HUES6 (cell line): ENCODE data around the gene STIL.
A peak's percentile ranks its signal among the peaks of the same experiment; 100 is the strongest.
"Not testable (repeated sequence)": the region's sequence is repeated elsewhere in the genome, so short reads cannot be mapped to it uniquely, and the experiment has no call there.

Experiments used
- H3K27ac ChIP-seq: 2 replicates; pipeline ENCODE4 v1.7.0; 2013; ENCODE audit warnings: low read depth, mild to moderate bottlenecking, low read length, inconsistent platforms
- H3K27me3 ChIP-seq: 2 replicates; pipeline ENCODE4 v1.6.1; 2013; ENCODE audit warnings: low read length; ENCODE audit not compliant: control insufficient read depth, insufficient read depth
- H3K36me3 ChIP-seq: 2 replicates; pipeline ENCODE4 v1.6.1; 2013; ENCODE audit warnings: low read length; ENCODE audit not compliant: control insufficient read depth, insufficient read depth
- H3K4me1 ChIP-seq: 2 replicates; pipeline ENCODE4 v1.6.1; 2013; ENCODE audit warnings: low read length; ENCODE audit not compliant: control insufficient read depth, insufficient read depth
- H3K4me3 ChIP-seq: 2 replicates; pipeline ENCODE4 v1.5.1; 2013; ENCODE audit warnings: low read depth, low read length
- H3K9ac ChIP-seq: one replicate; pipeline ENCODE4 v1.6.1; 2013; ENCODE audit warnings: mild to moderate bottlenecking, low read length
- H3K9me3 ChIP-seq: 2 replicates; pipeline ENCODE4 v1.6.1; 2013; ENCODE audit warnings: low read depth, low read length; ENCODE audit not compliant: control insufficient read depth, insufficient read depth

Gene STIL

DNA sequence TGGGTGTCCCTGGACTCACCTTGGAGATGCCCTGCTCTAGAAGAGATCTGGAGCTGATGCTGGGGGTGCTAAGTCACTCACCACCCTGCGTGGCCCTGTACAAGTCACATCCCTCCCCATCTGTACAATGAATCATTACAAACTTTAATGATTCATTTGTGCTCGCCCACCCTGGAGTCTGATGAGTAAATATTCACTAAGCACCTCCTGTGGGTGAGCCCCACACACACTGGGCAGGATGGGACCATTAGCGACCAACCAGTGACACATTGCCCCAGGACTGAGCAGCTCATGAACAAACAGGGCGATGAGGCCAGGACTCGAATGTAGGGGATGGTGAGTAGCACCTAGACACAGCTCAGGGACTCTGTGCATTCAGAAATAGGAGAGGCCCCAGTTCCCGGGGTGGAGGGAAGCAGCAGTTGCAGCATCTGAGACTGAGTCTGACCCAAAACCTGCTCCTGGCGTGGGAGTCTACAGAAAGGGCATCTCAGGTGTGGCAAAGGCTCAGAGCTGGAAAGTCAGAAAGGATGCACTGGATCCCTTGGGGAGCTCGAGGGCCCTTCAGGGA is 106.1 kb downstream of the STIL start:
- H3K27me3 ChIP-seq: peaks cover 62% of the 10 kb centered on the region
- H3K4me3 ChIP-seq: peak overlapping the region; percentile 48
- H3K9ac ChIP-seq: no peak overlapping the region
- H3K4me1 ChIP-seq: peaks cover 18% of the 10 kb centered on the region
- no peak overlapping the region for H3K27ac ChIP-seq
- H3K36me3 ChIP-seq: no peaks in the 10 kb centered on the region
- peaks cover 5% of the 10 kb centered on the region; the same call in 1 of the 2 replicates for H3K9me3 ChIP-seq

GRCh38 chr1:47205918-47206317 is 108.0 kb downstream of the STIL start:
- Histone ChIP-seq H3K4me3 (no peak overlapping the region), H3K27ac (no peak overlapping the region), H3K9me3 (peaks cover 5% of the 10 kb centered on the region; the same call in 1 of the 2 replicates), H3K36me3 (no peaks in the 10 kb centered on the region), H3K4me1 (peaks cover 18% of the 10 kb centered on the region), H3K9ac (no peak overlapping the region), H3K27me3 (peaks cover 52% of the 10 kb centered on the region)

- not testable (repeated sequence) for H3K4me1 ChIP-seq, H3K36me3 ChIP-seq, H3K9ac ChIP-seq, H3K9me3 ChIP-seq, H3K27ac ChIP-seq, H3K4me3 ChIP-seq
- peaks cover 47% of the 10 kb centered on the region for H3K27me3 ChIP-seq
Observed at GRCh38 chr1:47203504-47203903, 110.4 kb downstream of the STIL start.

DNA sequence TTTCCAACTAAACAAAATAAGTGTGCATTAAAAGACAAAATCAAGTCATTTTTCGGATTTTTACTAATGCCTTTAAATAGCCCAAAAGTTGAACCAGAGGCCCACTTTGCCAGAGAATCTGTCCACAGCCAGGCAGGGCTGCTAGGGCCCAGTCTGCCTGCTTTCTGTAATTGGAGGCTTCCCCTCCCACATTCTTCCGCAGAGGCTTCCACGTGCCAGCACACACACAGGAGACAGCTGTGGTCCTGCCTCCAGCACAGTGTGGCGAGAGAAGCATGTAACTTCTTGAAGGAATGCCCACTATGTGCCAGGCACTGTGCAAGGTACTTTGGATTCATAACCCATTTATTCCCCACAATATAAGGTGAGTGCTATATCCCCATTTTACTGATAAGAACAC is 112.8 kb downstream of the STIL start:
- Histone ChIP-seq H3K9me3 (no peaks in the 10 kb centered on the region), H3K4me3 (no peak overlapping the region), H3K9ac (no peak overlapping the region), H3K27ac (no peak overlapping the region), H3K4me1 (no peaks in the 10 kb centered on the region), H3K36me3 (no peaks in the 10 kb centered on the region), H3K27me3 (peaks cover 44% of the 10 kb centered on the region)
